IMR-90 (cell line): ENCODE data around the gene MEX3A. TPM values are rescaled to one million over a fixed set of nuclear protein-coding genes. Genes with fewer than 3 reads are reported as not detected.
"Not testable (repeated sequence)": the region's sequence is repeated elsewhere in the genome, so short reads cannot be mapped to it uniquely, and the experiment has no call there.

ENCODE experiments used
- ATAC-seq: fragments of 200-7000 bp; cut with Tn5 transposase; 2 replicates; pipeline ENCODE4 v1.9.1; 2020; ENCODE audit warnings: low read depth, mild to moderate bottlenecking, moderate library complexity
- BruUV-seq: library from RNA; stranded (reverse); fragments of 400-500 nt; replicated peaks from 2 replicates; lab custom pipeline; 2021; lab: Mats Ljungman, UMichigan
- CTCF ChIA-PET: fragments of 300-600 bp; formaldehyde crosslinking; extraction: SDS; loops from one replicate; lab custom pipeline; 2021; ENCODE audit warnings: antibody characterized with exemption; lab: Yijun Ruan, JAX
- POLR2A ChIA-PET: fragments of 300-600 bp; sonication (Branson Sonifier 250); formaldehyde crosslinking; loops from one replicate; lab custom pipeline; 2022; ENCODE audit warnings: antibody characterized with exemption; ENCODE audit not compliant: unreplicated experiment; lab: Charles Lee
- DNase-seq: peaks from one replicate; pipeline ENCODE4 v3.0.0; 2013
- H2AFZ ChIP-seq: replicated peaks from 2 replicates; pipeline ENCODE3; 2013; ENCODE audit warnings: low read length, mild to moderate bottlenecking; ENCODE audit not compliant: poor library complexity
- H2AK5ac ChIP-seq: 2 replicates; pipeline ENCODE4 v1.6.1; 2013; ENCODE audit warnings: low read depth, low read length, inconsistent platforms
- H2AK9ac ChIP-seq: replicated peaks from 2 replicates; pipeline ENCODE3; 2013; ENCODE audit warnings: mild to moderate bottlenecking, low read depth, low read length, moderate library complexity; ENCODE audit not compliant: poor library complexity
- H2BK120ac ChIP-seq: 2 replicates; pipeline ENCODE4 v1.6.1; 2013; ENCODE audit warnings: low read depth, low read length, inconsistent platforms
- H2BK15ac ChIP-seq: 3 replicates; pipeline ENCODE4 v1.6.1; 2013; ENCODE audit warnings: low read depth, low read length, inconsistent platforms
- H2BK20ac ChIP-seq: 2 replicates; pipeline ENCODE4 v1.6.1; 2013; ENCODE audit warnings: low read depth, mild to moderate bottlenecking, inconsistent platforms, low read length, moderate library complexity
- H2BK5ac ChIP-seq: 2 replicates; pipeline ENCODE4 v1.6.1; 2013; ENCODE audit warnings: mild to moderate bottlenecking, low read depth, low read length, inconsistent platforms; ENCODE audit not compliant: poor library complexity, severe bottlenecking
- H3K14ac ChIP-seq: replicated peaks from 2 replicates; pipeline ENCODE4 v1.6.1; 2013; ENCODE audit warnings: low read depth, low read length, inconsistent platforms
- H3K18ac ChIP-seq: 2 replicates; pipeline ENCODE4 v1.6.1; 2013; ENCODE audit warnings: low read depth, low read length, control low read depth
- H3K23ac ChIP-seq: 2 replicates; pipeline ENCODE4 v1.6.1; 2013; ENCODE audit warnings: low read depth, low read length, inconsistent platforms
- H3K27ac ChIP-seq: 2 replicates; pipeline ENCODE4 v1.5.1; 2013; ENCODE audit warnings: mild to moderate bottlenecking, control low read depth, low read length; ENCODE audit not compliant: insufficient read depth
- H3K27me3 ChIP-seq: 2 replicates; pipeline ENCODE4 v1.6.1; 2013; ENCODE audit warnings: low read length; ENCODE audit not compliant: control insufficient read depth, insufficient read depth
- H3K36me3 ChIP-seq: 2 replicates; pipeline ENCODE4 v1.6.1; 2013; ENCODE audit warnings: low read length, mixed read lengths; ENCODE audit not compliant: control insufficient read depth, insufficient read depth
- H3K4ac ChIP-seq: 2 replicates; pipeline ENCODE4 v1.6.1; 2013; ENCODE audit warnings: low read depth, low read length, inconsistent platforms
- H3K4me1 ChIP-seq: 2 replicates; pipeline ENCODE4 v1.6.1; 2013; ENCODE audit warnings: low read length, mixed read lengths; ENCODE audit not compliant: control insufficient read depth, insufficient read depth
- H3K4me2 ChIP-seq: 2 replicates; pipeline ENCODE4 v1.6.1; 2013; ENCODE audit warnings: low read depth, mild to moderate bottlenecking, control low read depth, low read length, moderate library complexity
- H3K4me3 ChIP-seq: 2 replicates; pipeline ENCODE4 v1.5.1; 2013; ENCODE audit warnings: low read depth, mild to moderate bottlenecking, control low read depth, low read length, moderate library complexity; ENCODE audit not compliant: insufficient read depth
- H3K56ac ChIP-seq: 2 replicates; pipeline ENCODE4 v1.6.1; 2013; ENCODE audit warnings: low read length, inconsistent platforms; ENCODE audit not compliant: insufficient read depth; ENCODE audit errors: extremely low read depth
- H3K79me1 ChIP-seq, 2 experiments: 2 replicates each; pipeline ENCODE4 v1.6.1; 2013; ENCODE audit warnings: low read length in 2 of 2, inconsistent platforms in 1 of 2, low read depth in 1 of 2
- H3K9ac ChIP-seq: 2 replicates; pipeline ENCODE4 v1.6.1; 2013; ENCODE audit warnings: low read depth, low read length, control low read depth
- H3K9me1 ChIP-seq: 2 replicates; pipeline ENCODE4 v1.6.1; 2013; ENCODE audit warnings: low read length, inconsistent platforms; ENCODE audit not compliant: insufficient read depth
- H3K9me3 ChIP-seq: 2 replicates; pipeline ENCODE4 v1.6.1; 2013; ENCODE audit warnings: low read length; ENCODE audit not compliant: control insufficient read depth, insufficient read depth
- H4K20me1 ChIP-seq: 2 replicates; pipeline ENCODE4 v1.6.1; 2013; ENCODE audit warnings: low read length, inconsistent platforms; ENCODE audit not compliant: insufficient read depth
- H4K5ac ChIP-seq: 2 replicates; pipeline ENCODE4 v1.6.1; 2013; ENCODE audit warnings: mild to moderate bottlenecking, low read depth, low read length, control low read depth
- H4K8ac ChIP-seq, 2 experiments: 2 replicates each; pipeline ENCODE4 v1.6.1; 2013; ENCODE audit warnings: low read depth in 2 of 2, low read length in 2 of 2, control low read depth in 1 of 2, inconsistent platforms in 1 of 2
- H4K91ac ChIP-seq: 2 replicates; pipeline ENCODE4 v1.6.1; 2013; ENCODE audit warnings: low read depth, low read length, inconsistent platforms; ENCODE audit not compliant: insufficient read depth
- WGBS, 2 experiments: methylation state at CpG; one replicate each; pipeline versions ENCODE4 v1.1.5 to v1.1.7; 2013; ENCODE audit warnings: missing lambda C conversion rate in 2 of 2; ENCODE audit not compliant: insufficient read length in 1 of 2; ENCODE audit errors: extremely low coverage in 2 of 2; 5-methylcytosine and 5-hydroxymethylcytosine counted together
- dilution Hi-C: fragments of 300-500 bp; cut with HindIII; formaldehyde crosslinking; loops from one replicate; pipeline ENCODE4 v1.14.3; 2018; ENCODE audit warnings: low sequenced_read_pairs; ENCODE audit not compliant: unreplicated experiment
- in situ Hi-C: fragments of 300-500 bp; cut with MboI; formaldehyde crosslinking; loops from 3 replicates; pipeline ENCODE4 v1.14.3; 2019; ENCODE audit warnings: low sequenced_read_pairs, inconsistent platforms, mixed read lengths
- intact Hi-C: fragments of 100-400 bp; cut with micrococcal nuclease; formaldehyde crosslinking; loops from 2 replicates; pipeline ENCODE4 v1.10.0; 2022
- polyA plus RNA-seq, 3 experiments: library from polyadenylated mRNA; depleted of rRNA; stranded (reverse); fragments of >200 nt; gene quantifications; 2 replicates each; pipeline ENCODE4 v1.2.3, GENCODE V29; 2012; ENCODE audit warnings: low replicate concordance in 1 of 3
- total RNA-seq: library from RNA; depleted of rRNA; stranded (reverse); fragments of >200 nt; gene quantifications from 2 replicates; pipeline ENCODE4 v1.2.3, GENCODE V29; 2012

The MEX3A gene
- total and polyA plus RNA-seq, 2 of the 4 experiments (the other 2 are of a cell fraction): 2.3 to 9.0 TPM

GRCh38 chr1:156034991-156035390, 47.3 kb downstream of the MEX3A start:
- H3K4ac ChIP-seq, H2AK5ac ChIP-seq, H3K79me1 ChIP-seq, H3K4me3 ChIP-seq, CTCF ChIA-PET, H3K56ac ChIP-seq, H3K4me2 ChIP-seq, H3K18ac ChIP-seq, H3K23ac ChIP-seq, H3K27ac ChIP-seq, H3K4me1 ChIP-seq, H4K8ac ChIP-seq, dilution Hi-C loops, H4K20me1 ChIP-seq, H3K9me1 ChIP-seq, BruUV-seq, H2BK120ac ChIP-seq, H3K9ac ChIP-seq, H3K14ac ChIP-seq, H2AK9ac ChIP-seq, H2AFZ ChIP-seq, H2BK5ac ChIP-seq, H2BK15ac ChIP-seq, H4K5ac ChIP-seq, ATAC-seq, H2BK20ac ChIP-seq, H3K27me3 ChIP-seq, H4K91ac ChIP-seq, DNase-seq, in situ Hi-C loops, intact Hi-C loops, H3K9me3 ChIP-seq: not testable (repeated sequence)
- H3K36me3 ChIP-seq: peaks cover 18% of the 10 kb centered on the region
- no CpG with 5 or more reads among the region's 4 CpGs for WGBS, 2 experiments
- POLR2A ChIA-PET: interaction anchor here (0.6 kb wide), 1 partner anchor 14 kb away, joined by 6 read pairs; the partner anchor contains the start of gene SSR2
